Esophagus muscularis mucosa (tissue), 4 donors: ENCODE data around the gene MRPL24.

Experiments
- EP300 ChIP-seq: sonication (generic); formaldehyde crosslinking; IDR thresholded peaks from one replicate; pipeline ENCODE4 v1.6.1; 2017; ENCODE audit warnings: antibody characterized with exemption
- POLR2AphosphoS5 ChIP-seq, 2 donors: sonication (generic); formaldehyde crosslinking; IDR thresholded peaks; one replicate each; pipeline ENCODE4 v1.6.1; 2017; ENCODE audit warnings: antibody characterized with exemption in 2 of 2
- TF ChIP-seq, protein P1 (sequence below), 3 experiments: fragments of 200-600 bp in 2 of 3; fragments of 450-650 bp in 1 of 3; sonication (generic) in 2 of 3; IDR thresholded peaks; one replicate each; pipeline ENCODE4 v1.5.1; 2017 to 2019; ENCODE audit warnings: antibody characterized with exemption in 3 of 3, mild to moderate bottlenecking in 2 of 3, moderate library complexity in 1 of 3

DNA sequence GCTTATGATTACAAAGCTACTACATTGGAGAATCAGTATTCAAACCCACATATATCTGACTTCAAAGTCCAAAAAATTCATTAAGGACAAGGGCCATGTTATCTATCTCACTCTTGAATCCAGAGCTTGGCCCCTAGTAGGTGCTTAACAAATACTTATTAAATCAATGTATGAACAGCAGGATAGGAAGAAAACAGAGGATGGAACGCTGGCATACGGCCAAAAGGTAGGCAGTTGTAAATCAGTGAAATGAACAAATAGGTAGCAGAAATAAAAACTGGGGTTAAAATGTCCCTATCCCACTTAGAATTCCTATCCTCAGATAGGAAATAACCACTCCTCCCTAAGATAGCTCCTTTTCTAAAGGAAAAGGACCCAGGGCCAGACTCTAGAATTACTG lies 2.0 kb downstream of the MRPL24 start:
- TF ChIP-seq POLR2AphosphoS5 (IDR thresholded peaks at IDR 0.05) (no peak), EP300 (no peak)
- TF ChIP-seq, protein P1, sequence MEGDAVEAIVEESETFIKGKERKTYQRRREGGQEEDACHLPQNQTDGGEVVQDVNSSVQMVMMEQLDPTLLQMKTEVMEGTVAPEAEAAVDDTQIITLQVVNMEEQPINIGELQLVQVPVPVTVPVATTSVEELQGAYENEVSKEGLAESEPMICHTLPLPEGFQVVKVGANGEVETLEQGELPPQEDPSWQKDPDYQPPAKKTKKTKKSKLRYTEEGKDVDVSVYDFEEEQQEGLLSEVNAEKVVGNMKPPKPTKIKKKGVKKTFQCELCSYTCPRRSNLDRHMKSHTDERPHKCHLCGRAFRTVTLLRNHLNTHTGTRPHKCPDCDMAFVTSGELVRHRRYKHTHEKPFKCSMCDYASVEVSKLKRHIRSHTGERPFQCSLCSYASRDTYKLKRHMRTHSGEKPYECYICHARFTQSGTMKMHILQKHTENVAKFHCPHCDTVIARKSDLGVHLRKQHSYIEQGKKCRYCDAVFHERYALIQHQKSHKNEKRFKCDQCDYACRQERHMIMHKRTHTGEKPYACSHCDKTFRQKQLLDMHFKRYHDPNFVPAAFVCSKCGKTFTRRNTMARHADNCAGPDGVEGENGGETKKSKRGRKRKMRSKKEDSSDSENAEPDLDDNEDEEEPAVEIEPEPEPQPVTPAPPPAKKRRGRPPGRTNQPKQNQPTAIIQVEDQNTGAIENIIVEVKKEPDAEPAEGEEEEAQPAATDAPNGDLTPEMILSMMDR (IDR thresholded peaks at IDR 0.05): no peak
